GM18907 (cell line): ENCODE measurements around the gene HOXA4.

ENCODE experiments used
- ATAC-seq: cut with Tn5 transposase; IDR thresholded peaks from one replicate; pipeline ENCODE4 v1.9.1; 2021; ENCODE audit warnings: mild to moderate bottlenecking, moderate library complexity; ENCODE audit not compliant: unreplicated experiment

The HOXA4 gene

DNA sequence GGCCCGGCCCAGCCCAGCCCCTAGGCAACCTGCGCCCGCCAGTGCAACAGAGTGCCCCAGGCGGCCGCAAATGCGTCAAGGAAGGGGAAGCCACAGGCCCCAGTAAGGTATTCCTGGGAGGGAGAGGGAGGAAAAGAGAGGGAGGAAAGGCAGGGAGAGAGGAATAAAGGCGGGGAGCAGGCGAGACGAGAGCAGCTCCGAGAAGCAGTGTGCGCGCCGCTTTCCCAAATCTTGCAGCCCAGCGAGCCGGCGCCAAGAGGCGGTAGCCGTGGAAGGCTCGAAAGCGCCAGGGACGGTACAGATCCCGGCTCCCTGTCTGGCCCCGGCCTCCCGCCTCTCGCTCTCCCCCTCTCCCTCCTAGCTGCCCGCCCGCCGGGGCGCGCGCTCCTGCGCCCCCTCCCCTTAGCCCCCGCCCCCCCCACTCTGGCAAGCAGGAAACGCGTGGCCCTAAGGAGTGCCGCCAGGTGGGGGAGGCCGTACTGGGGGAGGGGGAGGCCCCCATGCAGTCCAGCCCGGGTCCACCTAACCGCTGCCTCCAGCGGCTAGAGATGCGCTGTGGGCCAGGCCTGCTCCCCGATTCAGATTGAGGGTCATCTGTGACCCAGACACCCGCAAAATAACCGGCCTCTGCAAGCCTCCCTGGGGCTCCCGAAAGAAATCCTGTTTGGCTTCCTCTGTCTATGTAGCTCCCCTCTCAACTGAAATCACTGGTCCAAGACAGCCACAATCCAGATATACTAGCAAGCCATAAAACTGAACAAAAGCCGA is 39.3 kb upstream of the HOXA4 start:
- ATAC-seq = no peak

DNA sequence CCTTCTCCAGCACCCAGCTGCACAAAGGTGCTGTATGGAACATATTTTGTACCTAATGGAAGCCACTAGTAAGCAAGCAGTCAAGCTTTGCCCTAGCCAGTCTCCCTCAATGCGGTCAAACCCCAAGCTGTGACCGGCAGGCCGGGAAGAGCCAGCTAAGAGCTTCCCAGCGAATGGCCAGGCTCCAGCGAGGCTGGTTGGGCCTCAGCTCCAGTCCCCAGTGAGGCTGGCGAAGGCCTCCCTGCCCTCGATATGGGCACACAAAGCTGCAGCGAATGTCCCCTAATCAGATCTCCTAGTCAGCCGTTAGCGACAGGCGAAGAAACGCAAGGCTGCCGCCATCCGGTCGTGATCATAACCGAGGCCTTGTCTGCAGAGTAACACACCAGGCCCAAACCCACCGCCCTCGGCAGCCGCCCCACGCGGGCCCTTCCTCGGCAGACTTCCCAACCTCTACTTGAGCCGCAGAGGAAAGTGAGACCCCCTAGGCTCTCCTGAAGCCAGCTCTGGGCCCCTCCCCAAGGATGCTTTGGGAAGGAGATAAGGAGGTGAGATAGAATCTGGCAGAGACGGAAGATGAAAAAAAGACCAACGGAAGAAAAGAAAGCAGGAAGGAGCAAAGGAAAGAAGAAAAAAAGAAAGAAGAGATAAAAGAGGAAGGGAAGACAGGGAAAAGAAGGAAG is 37.8 kb upstream of the HOXA4 start:
- no peak for ATAC-seq

DNA sequence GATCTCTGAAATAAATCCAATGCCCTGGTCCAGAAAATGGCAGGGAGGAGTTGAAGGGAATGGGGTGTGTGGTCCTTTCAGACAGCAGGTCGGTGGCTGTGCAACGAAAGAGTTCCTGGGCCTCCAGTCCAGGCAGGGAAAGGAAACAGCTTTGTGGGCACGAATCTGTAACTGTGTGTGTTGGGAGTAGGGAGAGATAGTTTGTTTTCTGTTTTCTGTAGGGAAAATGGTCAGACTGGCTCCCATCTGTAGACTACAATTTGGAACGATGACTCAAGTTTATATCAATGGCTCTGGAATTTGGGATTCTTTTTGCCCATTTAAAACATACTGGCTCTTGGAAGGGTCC is 37.3 kb upstream of the HOXA4 start:
- no peak for ATAC-seq

GRCh38 chr7:27166531-27167505 is 36.3 kb upstream of the HOXA4 start:
- no peak for ATAC-seq

GRCh38 chr7:27165996-27166530 is 35.5 kb upstream of the HOXA4 start:
- no peak for ATAC-seq

- ATAC-seq = no peak
Measured at GRCh38 chr7:27165089-27165995, 34.8 kb upstream of the HOXA4 start, which contains the start of gene HOXA9. HOXA9 (minus strand) TSS chr7:27165537; CDS start chr7:27165457, 80 bp downstream.

DNA sequence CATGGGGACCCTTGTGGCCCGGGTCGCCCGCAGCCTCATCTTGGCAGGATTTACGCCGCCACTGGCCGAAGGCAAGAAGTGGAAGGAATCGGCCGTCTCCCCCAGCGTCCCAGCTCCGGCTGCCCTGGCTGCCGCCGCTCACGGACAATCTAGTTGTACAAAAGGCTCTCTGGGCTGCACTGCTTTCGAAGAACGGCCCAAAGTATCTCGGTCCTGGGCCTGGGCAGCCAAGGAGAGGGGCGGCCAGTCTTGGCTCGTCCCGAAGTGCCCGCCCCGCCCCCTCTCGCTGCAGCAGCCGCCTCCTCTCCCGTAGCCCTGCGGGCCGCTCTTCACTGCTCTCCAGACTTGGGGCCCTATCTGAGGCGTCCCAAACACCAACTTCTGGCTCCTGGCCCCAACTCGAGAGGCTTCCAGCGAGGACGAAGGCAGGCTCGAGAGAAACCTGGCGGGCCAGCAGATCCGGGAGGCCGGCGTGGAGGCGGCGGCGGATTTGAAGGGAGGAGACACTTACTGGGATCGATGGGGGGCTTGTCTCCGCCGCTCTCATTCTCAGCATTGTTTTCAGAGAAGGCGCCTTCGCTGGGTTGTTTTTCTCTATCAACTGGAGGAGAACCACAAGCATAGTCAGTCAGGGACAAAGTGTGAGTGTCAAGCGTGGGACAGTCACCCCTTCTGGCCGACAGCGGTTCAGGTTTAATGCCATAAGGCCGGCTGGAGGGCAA is 34.0 kb upstream of the HOXA4 start:
- ATAC-seq = no peak

DNA sequence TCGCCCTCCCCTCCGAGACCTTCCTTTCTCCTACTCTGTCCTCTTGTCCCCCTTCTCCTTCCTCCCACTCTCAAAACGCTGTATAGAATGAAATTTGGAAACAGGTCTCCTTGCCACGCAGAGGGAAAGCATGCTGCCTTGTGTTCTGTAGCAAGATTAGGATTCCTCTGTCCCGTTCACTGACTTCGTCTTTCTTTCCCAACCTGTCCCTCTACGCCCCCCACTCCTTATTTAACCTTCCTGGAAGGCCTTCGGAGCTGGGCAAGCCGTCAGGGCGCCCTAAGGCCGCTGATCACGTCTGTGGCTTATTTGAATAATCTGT is 33.4 kb upstream of the HOXA4 start:
- ATAC-seq = no peak

GRCh38 chr7:27163288-27164044 is 32.9 kb upstream of the HOXA4 start:
- ATAC-seq = no peak

DNA sequence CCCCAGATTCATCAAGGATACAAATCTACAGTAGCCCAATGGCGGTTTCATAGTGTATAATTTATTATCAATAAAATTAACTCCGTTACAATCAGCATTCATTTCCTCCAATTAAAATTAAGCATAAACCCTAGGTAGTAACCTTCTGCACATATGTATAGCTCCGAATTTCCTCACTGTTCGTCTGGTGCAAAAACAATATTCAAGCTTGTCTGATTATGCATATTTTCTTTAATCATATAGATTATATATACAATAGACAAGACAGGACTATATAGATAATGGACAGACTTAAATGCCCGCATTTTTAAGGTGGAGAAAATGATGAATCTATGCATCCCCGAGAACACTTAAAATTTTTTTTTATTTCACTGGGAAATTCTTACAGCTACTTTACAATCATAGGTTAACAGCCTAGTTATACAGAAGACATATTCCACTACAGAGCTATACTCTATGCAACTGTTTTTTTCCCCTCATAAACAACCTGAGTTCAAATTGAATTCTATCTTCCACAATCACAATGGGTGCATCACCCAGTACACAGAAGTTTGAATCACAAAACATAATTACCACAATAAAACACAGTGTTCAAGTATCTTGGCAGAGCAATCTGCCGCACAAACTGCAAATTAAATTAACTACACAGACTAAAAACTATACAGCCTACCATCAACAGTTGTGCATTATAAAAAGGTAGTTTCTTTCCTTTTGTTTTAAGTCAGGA is 32.2 kb upstream of the HOXA4 start:
- no peak for ATAC-seq

DNA sequence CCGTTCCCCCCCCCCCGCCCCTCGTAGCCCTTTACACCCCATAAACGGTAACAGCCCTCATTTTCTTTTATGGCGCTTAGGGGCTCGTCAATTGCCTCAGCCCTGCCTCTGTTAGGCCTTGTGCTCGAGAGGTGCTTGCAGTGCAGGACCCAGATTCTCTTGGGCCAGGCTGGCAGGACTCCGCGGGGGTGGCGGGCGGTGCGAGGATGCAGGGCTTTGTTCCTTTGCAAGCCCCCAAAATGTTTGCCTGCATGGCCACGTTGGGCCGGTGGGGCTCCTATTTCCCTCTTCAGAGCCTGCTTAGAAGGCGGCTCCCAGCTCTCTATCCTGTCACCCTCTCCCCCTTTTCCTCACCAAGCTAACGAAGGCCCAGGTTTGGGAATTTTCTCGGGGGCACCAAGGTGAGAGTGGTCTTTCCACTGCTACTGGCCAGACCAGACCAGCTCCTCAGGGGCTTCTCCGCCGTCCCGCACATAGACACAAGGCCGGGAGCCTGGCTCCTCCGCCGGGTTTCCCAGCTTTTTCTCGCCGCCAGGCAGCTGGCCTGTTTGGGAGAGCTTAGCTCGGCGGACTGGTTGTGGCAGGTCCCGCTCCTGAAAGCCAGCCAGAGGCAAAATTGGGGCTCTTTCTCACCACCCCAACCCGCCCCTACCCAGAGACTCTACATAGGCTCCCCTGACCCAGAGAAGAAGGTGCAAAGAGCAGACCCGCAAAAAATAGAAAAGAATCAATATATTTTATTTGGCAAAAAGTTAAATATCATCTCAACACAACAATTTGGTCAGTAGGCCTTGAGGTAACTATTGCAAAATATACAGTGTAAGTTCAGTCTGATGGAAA is 31.4 kb upstream of the HOXA4 start:
- no peak for ATAC-seq

DNA sequence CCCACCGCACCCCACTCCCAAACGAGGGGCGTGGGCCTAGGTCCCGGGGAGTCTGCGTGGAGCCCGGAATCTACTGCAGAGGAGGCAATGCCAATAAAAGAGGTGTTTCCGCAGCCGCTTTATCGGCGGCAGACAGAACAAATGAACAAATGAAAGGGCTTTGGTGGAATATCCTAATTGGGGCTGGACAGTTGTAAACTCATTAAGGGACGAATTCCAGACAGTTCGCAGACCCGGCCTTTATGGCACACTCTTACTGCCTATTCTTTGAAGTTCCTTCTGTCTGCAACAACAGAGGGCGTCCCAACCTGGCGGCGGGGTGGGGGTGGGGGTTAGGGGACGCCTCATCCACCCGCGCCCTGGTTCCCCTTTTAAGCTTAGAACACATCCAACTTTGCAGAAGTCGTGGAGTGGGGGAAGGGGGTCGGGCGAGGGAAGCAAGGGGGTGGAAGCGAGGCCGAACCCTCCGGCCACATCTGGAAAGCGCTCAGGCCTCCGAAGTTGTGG is 30.7 kb upstream of the HOXA4 start:
- ATAC-seq = no peak

- ATAC-seq = peak; percentile 63
Measured at GRCh38 chr7:27160546-27161213, 30.1 kb upstream of the HOXA4 start.

- ATAC-seq = peak; percentile 15
Measured at GRCh38 chr7:27160145-27160545, 29.6 kb upstream of the HOXA4 start.

DNA sequence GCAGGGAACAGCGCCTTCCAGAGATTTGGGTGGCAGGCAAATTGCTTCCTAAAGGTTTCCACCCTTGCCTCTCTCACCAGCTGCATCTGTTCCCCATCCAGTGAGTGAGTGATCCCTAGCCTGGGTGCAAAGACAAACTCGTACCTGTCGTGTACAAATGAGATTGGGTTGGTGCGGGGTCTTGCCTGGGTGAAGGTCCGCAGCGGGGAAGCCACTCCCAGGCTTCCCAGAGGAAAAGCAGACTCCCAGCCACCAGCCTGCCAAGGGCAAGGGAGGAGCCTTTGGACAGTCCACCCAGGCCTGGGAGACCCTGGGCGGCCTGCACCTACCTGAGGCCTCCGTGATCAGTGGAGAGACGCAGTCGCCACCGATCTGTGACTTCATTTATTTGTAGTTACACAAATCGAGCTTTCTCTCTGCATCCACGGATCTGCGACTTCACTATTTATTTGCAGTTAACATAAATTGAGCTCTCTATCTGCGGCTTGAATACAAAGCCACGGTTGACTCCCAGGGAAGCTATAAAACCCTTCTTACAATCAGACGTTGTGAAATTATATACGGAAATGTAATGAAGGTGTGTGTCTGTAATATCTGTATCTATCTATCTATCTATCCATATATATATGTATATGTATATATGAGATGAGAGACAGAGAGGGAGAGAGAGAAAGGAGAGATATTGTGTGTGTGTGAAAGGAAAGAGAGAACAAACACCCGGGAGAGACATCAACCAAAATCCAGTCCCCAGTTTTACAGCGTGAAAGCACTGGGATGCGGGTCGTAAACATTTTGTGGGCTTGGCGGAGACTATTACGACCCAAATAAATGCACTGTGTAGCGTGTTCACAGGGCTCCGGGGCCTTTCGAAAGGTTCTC is 28.9 kb upstream of the HOXA4 start:
- ATAC-seq = no peak
